ENCODE measurements around the gene DAB2IP.

DNA sequence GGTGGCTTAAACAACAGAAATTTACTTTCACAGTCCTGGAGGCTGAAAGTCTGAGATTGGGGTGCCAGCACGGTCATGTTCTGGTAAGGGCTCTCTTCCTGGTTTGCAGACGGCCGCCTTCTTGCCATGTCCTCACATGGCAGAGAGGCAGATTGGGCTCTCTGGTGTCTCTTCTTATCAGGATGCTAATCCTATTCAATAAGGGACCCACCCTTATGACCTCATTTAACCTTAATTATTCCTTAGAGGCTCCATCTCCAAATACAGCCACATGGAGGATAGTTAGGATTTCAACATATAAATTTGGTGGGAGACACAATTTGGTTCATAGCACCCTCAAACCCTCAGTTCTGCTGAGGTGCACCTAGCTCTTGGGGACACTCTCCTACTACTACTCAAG lies 180.4 kb downstream of the DAB2IP start:
- TF ChIP-seq EZH2 (IDR thresholded peaks at IDR 0.05; ENCODE audit: borderline replicate concordance, insufficient read depth, low read length, poor library complexity, severe bottlenecking) (no peak), CTCF (IDR thresholded peaks at IDR 0.05; ENCODE audit: poor library complexity, severe bottlenecking) (no peak), EP300 (conservative IDR thresholded peaks at IDR 0.05; ENCODE audit: poor library complexity, severe bottlenecking) (no peak), SMC3 (conservative IDR thresholded peaks at IDR 0.05; ENCODE audit: poor library complexity) (no peak), POLR2AphosphoS5 (IDR thresholded peaks at IDR 0.05) (no peak)
- TF ChIP-seq, protein P1, sequence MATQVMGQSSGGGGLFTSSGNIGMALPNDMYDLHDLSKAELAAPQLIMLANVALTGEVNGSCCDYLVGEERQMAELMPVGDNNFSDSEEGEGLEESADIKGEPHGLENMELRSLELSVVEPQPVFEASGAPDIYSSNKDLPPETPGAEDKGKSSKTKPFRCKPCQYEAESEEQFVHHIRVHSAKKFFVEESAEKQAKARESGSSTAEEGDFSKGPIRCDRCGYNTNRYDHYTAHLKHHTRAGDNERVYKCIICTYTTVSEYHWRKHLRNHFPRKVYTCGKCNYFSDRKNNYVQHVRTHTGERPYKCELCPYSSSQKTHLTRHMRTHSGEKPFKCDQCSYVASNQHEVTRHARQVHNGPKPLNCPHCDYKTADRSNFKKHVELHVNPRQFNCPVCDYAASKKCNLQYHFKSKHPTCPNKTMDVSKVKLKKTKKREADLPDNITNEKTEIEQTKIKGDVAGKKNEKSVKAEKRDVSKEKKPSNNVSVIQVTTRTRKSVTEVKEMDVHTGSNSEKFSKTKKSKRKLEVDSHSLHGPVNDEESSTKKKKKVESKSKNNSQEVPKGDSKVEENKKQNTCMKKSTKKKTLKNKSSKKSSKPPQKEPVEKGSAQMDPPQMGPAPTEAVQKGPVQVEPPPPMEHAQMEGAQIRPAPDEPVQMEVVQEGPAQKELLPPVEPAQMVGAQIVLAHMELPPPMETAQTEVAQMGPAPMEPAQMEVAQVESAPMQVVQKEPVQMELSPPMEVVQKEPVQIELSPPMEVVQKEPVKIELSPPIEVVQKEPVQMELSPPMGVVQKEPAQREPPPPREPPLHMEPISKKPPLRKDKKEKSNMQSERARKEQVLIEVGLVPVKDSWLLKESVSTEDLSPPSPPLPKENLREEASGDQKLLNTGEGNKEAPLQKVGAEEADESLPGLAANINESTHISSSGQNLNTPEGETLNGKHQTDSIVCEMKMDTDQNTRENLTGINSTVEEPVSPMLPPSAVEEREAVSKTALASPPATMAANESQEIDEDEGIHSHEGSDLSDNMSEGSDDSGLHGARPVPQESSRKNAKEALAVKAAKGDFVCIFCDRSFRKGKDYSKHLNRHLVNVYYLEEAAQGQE (IDR thresholded peaks at IDR 0.05; ENCODE audit: borderline replicate concordance) = no peak

Data from neural cell (in vitro differentiated cells).